GM18508 (cell line): Measurements from ENCODE around the gene ZNF592.
"Not testable (repeated sequence)": the region's sequence is repeated elsewhere in the genome, so short reads cannot be mapped to it uniquely, and the experiment has no call there.

ENCODE experiments used
- ATAC-seq: cut with Tn5 transposase; IDR thresholded peaks from one replicate; pipeline ENCODE4 v1.9.1; 2021; ENCODE audit warnings: moderate number of reproducible peaks; ENCODE audit not compliant: insufficient read depth, unreplicated experiment

ZNF592 gene, protein sequence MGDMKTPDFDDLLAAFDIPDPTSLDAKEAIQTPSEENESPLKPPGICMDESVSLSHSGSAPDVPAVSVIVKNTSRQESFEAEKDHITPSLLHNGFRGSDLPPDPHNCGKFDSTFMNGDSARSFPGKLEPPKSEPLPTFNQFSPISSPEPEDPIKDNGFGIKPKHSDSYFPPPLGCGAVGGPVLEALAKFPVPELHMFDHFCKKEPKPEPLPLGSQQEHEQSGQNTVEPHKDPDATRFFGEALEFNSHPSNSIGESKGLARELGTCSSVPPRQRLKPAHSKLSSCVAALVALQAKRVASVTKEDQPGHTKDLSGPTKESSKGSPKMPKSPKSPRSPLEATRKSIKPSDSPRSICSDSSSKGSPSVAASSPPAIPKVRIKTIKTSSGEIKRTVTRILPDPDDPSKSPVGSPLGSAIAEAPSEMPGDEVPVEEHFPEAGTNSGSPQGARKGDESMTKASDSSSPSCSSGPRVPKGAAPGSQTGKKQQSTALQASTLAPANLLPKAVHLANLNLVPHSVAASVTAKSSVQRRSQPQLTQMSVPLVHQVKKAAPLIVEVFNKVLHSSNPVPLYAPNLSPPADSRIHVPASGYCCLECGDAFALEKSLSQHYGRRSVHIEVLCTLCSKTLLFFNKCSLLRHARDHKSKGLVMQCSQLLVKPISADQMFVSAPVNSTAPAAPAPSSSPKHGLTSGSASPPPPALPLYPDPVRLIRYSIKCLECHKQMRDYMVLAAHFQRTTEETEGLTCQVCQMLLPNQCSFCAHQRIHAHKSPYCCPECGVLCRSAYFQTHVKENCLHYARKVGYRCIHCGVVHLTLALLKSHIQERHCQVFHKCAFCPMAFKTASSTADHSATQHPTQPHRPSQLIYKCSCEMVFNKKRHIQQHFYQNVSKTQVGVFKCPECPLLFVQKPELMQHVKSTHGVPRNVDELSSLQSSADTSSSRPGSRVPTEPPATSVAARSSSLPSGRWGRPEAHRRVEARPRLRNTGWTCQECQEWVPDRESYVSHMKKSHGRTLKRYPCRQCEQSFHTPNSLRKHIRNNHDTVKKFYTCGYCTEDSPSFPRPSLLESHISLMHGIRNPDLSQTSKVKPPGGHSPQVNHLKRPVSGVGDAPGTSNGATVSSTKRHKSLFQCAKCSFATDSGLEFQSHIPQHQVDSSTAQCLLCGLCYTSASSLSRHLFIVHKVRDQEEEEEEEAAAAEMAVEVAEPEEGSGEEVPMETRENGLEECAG (N-terminal part only)

DNA sequence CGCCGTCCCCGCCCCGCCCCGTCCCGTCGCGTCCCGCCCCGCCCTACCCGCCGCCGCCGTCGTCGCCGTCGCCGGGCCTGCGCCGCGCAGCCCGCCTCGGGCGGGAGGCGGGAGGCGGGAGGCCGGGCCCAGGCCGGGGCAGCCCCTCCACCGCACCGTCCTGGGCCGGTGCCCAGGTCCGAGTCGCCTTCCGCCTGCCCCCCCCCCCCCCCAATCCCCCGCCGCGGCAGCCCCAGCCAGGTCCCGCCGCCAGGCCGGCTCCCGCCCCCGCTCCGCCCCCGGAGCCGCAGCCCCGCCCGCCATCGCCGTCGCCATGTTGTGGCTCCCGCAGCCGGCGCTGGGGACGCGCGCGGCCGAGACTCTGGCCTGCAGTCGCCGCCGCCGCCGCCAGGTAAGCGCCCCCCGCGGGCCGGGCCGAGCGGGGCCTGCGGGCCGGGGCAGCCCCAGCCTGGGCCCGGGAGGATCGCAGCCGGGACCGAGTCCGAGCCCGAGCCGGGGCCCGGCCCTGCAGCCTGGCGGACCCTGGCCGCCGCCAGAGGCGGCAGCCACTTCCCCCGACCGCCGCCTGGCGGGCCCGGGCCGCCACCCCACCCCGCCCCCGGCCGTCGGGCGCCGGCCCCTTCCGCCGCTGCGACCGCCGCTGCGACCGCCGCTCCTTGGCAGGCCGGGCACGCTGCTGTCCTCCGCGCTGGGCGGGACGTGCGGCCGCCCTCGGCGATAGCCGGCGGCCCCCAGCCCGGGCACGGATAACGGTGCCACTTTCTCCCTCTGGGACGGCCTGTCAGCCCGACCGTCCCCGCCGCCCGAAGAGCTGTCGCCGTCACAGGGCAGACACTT lies at the start of gene ZNF592:
TSS of gene ZNF592 (plus strand) at position 319 of the 837 bp plus-strand sequence. CDS start 34,084 bp downstream, outside the sequence.
- ATAC-seq: no peak

DNA sequence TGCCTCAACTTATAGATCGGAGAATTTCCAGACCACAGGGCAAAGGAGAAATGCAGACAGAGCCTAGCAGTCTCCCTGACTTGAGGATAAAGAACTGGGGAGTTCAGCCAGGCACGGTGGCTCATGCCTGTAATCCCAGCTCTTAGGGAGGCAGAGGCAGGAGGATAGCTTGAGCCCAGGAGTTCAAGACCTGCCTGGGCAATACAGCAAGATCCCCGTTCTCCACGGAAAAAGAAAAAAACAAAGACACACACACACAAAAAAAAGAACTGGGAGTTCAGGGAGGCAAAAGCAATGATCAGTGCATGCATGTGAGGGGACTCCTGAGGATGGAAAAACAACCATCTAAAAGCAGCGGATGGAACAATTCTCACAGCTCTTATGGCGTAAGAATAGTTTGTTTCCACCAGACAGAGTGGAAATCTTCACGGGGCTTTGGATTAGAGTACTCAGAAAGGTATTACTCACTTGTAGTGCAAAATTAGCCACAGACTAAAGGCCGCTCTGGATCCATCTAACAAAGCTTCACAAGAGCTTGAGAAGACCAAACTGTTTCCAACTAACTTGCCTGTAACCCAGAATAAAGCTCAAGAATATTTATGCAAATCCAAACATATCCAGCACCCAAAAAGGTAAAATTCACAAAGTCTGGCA lies 48.7 kb upstream of the ZNF592 start:
- no peak for ATAC-seq

DNA sequence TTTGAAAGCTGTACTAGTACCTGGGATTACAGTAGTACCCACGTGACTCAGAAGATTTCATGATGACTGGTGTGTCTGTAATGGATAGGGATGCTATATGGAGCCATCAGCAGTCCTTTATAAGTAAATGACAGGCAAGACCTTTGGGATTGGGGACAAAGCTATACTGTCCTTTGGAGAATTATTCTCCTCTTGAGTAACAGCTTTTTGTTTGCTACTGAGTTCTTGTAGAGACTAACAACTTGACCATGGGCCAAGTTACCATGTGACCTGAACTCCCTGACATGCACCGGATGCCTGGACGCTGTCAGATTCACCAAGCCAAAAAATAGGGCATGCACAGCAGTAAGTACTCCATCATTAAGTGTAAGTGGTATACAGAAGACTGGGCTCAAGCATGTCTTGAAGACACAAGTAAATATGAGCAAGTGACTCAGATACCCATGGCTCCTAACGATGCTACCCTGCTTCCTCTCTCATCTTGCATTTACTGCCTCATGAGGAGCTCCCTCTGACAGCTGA lies 45.4 kb upstream of the ZNF592 start:
- no peak for ATAC-seq

DNA sequence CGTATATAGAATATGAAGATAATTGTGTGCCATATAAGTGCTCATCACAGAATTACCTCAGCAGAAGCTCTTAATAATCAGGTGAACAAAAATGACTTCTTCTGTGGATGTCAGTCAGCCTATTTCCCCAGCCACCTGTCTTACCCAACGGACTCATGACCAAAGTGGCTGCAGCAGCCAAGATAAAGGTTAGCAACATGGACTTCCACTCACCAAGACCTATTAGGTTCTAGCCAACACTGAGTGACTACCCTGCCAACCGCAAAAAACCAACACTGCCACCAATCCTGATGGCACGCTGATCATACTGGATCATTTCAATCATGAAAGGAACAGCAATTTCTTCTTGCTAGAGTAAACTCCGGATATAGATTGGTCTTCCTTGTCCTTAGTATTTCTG lies 44.6 kb upstream of the ZNF592 start:
- no peak for ATAC-seq

DNA sequence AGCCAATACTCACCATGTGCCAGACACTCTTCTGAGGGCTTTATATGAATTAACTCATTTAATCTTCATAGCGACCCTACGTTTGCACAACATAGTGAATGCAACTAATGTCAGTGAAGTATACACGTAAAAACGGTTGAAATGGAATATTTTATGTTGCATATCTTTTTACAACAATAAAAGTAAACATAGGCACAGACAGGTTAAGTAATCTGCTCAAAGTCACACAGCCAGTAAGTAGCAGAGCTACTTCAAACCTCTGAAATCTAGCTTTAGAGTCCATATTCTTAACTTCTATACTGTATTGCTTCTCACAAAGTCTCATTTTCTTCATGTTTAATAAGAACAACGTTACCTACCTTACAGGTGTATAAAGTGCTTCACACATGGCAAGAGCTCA lies 34.0 kb upstream of the ZNF592 start:
- no peak for ATAC-seq

DNA sequence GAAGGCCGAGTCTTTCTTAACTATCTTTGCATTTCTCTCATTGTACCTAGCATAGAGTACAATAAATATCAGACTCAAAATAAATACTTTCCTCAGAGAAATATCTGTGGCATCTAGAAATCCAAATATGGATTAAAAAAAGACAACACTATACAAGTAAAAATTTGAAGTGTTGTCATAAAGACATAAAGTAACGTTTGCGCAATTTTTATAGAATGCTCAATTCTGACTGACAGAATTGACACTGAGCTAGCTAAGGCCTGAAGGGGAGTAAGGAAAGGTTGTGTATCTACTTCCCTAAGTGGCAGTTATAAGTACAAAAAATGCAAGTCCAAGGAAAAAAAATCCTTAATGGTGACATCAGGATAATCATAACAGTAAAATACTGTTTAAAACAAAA lies 33.6 kb upstream of the ZNF592 start:
- no peak for ATAC-seq

DNA sequence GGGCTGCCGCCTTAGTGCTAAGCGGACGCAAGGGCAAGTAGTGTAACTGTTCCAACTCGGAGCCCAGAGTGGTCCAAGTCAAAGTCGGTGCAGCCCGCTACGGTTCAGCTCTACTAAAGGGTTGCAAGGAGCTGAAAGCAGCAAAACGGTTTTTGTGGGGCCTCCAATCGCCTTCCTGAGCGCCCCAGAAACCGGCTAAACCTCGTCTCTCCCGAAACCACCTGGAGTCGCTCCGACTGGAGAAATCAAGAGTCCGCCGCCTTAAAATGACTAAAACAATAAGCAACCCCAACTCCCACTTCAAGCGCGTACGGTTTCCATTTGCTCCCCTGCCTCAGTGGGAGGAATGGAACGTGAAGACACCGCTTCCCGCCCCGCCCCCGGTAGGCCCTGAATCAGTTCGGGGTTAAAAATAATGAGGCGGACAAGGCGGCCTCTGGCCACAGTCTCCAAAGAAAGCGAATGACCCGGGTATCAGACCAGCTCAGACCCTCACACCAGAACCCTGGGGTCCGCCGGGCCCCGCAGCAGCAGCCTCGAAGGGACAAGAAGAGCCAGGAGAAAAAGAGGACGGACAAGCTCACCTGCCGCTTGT lies 32.9 kb upstream of the ZNF592 start:
- ATAC-seq: no peak

DNA sequence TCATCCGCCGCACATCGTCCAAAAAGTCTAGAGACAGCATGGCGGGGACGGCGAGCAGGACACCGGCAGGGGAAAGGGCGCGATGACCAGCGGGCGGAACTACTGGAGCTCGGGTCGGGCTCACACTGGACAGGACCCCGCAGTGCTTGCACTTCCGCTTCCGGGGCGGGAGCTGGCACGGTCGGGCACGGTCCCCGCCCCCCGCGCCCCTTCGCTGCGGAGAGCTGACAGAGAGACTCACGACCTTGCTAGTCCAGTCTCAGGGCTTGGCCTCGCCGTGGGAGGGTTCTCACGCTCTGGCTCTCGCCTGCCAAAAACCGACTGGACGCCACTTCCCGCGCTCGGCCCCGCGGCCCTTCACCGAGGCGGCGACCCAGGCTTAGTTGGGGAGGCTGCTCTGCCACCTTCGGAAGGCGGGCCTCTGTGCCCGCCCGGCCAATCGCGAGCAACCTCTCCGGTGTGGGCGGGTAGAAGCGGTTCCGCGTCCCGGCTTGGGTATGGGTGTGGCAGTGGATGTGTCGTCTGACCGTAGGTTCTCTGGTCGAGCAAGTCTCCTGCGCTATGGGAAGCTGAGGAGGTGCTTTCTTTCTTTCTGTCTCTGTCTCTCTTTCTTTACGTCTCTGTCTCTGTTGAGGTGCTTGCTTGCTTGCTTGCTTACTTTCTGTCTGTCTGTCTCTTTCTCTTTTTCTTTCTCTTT lies 32.2 kb upstream of the ZNF592 start, which contains the start of gene SEC11A:
TSS of gene SEC11A (minus strand) at position 104 of the 697 bp plus-strand sequence. CDS start at position 40, 64 bp downstream.
- peak; percentile 75 for ATAC-seq

DNA sequence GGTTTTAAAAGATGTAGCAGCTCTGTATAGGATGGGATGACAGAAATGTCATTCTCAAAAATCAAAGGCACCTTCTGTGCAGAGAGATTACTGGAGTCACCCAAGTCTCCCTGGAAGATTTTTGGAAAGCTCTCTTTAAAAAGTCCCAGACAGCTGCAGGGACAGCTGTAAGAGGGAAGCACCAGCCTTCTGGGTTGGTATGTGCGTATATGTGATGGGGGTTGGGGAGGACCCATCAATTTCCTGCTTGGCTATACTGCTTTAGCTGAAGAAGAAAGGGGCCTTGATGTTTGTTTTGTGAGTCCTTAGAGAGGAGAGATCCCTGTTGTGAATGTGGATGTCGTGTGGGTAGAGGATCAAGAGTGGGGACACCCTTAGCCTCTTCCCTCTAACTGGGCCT lies 27.0 kb upstream of the ZNF592 start:
- no peak for ATAC-seq

DNA sequence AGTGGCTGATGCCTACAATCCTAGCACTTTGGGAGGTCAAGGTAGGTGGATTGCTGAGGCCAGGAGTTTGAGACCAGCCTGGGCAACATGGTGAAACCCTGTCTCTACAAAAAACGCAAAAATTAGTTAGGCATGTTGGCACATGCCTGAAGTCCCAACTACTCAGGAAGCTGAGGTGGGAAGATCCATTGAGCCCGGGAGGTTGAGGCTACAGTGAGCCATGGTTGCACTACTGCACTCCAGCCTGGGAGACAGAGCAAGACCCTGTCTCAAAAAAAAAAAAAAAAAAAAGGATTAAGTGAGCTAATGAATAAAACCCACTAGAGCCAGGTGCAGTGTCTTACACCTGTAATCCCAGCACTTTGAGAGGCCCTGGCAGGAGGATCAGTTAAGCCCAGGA lies 25.8 kb upstream of the ZNF592 start:
- ATAC-seq: no peak

DNA sequence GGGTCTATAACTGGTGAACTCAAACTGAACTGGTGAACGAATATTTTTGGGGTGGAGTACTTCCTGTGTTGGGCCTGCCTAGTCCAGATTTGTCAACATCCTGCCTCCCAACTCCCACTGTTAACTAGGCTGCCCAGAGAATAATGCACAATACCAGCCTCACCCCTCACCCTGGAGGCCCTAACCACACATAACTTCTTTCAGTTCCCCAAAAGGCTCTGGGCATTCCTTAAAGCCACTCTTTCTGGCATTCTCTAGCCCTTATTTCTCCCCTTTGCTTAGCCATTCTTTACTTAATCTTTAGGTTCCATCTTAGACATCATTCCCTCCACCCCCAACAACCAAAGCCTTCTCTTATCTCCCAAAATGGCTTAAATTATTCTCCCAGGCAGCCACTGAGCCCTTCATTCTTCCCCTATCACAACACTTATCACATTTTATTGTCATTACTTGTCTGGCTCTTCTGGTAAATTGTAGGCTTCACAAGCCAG lies 23.3 kb upstream of the ZNF592 start:
- no peak for ATAC-seq

DNA sequence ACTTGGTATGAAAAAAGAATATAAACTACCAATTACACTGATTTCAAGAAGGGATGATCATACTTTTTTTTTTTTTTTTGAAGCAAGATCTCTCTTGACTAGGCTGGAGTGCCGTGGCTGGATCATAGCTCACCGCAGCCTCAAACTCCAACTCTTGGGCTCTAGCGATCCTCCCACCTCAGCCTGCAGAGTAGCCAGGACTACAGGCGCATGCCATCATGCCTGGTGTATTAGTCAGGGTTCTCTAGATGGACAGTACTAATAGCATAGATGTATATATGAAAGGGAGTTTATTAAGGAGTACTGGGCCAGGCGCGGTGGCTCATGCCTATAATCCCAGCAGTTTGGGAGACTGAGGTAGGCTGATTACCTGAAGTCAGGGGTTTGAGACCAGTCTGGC lies 21.0 kb upstream of the ZNF592 start:
- no peak for ATAC-seq

DNA sequence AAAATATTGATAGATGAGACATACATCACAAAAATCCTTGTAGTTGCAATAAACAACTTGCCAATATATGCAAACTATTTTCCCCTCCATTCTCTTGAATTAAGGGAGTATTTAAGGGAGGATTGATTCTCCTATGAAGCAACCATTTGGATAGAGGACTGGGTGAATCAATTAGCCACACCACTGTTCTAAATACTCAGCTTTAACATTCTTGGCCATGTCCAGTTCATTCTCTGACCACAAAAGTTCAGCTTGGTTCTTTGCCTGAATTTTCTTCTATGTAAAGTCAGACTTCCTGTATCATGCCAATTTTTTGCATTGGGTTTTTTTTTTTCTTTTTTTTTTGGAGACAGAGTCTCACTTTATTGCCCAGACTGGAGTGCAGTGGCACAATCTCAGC lies 16.6 kb upstream of the ZNF592 start:
- ATAC-seq: no peak

DNA sequence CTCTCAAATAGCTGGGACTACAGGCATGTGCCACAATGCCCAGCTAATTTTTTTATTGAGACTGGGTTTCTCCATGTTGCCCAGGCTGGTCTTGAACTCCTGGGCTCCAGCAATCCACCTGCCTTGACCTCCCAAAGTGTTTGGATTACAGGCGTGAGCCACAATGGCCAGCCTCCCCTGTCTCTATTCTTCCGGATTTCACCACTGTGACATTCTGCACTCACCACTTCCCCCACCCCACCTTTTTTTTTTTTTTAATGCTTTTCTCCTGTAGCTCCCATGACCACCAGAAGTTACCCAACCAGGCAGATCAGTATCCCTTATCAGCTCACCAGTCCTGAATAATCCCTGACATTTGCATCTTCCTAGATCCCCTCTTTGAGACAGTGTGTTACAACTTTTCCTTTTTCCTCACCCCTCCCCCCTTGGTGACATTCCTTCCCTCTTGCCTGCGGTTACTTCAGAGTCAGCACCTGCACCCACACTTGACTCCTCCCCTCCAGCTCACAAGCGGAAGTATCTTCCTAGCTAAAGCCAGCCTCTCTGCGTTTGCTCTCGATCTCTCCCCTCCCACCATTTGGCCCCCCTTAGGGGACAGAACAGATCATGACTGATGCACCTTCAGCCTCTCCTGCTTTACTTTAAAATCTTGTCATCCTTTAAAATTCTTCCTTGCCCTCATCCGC lies 13.5 kb upstream of the ZNF592 start:
- ATAC-seq: no peak

DNA sequence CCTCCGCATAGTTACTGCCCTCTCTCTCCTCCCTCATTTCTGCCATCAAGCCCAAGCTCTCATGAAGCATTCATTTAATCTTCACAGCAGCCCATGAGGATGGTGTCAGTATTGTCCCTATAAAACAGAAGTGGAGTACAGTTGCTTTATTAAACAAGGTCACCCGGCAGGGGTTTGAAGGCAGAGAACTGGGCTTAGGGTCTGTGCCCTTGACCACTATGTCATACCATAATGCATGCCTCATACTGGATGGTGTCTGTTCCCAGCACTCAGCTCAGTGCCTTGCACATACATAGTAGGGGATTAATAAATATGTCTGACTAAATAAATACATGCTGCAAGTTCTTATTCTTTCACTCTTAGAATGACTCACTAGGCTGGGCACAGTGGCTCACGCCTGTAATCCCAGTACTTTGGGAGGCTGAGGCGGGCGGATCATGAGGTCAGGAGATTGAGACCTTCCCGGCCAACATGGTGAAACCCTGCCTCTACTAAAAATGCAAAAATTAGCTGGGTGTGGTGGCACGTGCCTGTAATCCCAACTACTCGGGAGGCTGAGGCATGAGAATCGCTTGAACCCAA lies 12.8 kb upstream of the ZNF592 start:
- ATAC-seq: not testable (repeated sequence)

DNA sequence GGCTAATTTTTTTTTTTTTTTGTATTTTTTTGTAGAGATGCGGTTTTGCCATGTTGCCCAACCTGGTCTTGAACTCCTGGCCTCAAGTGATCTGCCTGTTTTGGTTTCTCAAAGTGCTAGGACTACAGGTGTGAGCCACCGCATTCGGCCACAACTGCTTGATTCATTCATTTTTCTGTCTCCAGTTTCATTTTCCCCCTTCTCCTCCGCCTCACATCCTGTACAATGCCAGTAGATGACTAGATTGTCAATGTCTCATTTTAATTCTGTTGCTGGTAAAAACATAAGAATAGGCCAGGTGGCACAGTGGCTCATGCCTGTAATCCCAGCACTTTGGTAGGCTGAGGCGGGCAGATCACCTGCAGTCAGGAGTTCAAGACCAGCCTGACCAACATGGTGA lies 12.0 kb upstream of the ZNF592 start:
- ATAC-seq: peak; percentile 36

DNA sequence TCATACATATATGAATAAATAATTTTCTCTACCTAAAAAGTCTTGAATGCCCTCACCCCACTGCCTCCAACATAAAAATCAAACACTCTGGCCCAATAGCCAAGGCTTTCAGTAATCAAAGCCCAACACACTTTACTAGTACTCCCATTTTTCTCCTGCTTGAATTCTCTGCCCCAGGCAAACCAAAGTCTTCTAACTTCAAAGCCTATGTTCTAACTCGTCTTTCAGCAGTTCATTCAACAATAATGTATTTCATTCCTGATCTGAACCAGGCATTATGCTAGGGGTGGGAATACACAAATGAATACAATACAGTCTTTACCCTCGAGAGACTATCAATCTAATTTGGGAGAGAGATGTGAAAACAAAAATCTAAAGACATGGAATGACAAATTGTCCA lies 11.4 kb upstream of the ZNF592 start:
- ATAC-seq: no peak
